Kidney (tissue), 14 donors: ENCODE measurements around the gene MAP7. TPM values are rescaled to one million over a fixed set of nuclear protein-coding genes. Genes with fewer than 3 reads are reported as not detected.

ENCODE experiments used
- DNase-seq, 5 donors: peaks; one replicate each; pipeline ENCODE4 v3.0.0-alpha.2; 2013 to 2020
- FAIRE-seq: peaks from 2 replicates; lab custom pipeline; 2012; peaks lifted over from hg19 to GRCh38; lab: Jason Lieb, UNC
- H3K27ac ChIP-seq, 2 donors: one replicate each; pipeline ENCODE4 v1.7.0; 2013; ENCODE audit warnings: low read depth in 2 of 2, low read length in 2 of 2, inconsistent platforms in 1 of 2
- H3K27me3 ChIP-seq: one replicate; pipeline ENCODE4 v1.7.1; 2013; ENCODE audit warnings: low read length, inconsistent platforms; ENCODE audit not compliant: control insufficient read depth, insufficient read depth
- H3K36me3 ChIP-seq, 3 donors: one replicate each; pipeline versions ENCODE4 v1.7.0 to v1.7.1; 2013; ENCODE audit warnings: low read length in 3 of 3, control low read depth in 1 of 3, inconsistent platforms in 1 of 3; ENCODE audit not compliant: insufficient read depth in 3 of 3, control insufficient read depth in 2 of 3
- H3K4me1 ChIP-seq, 3 donors: one replicate each; pipeline versions ENCODE4 v1.7.0 to v1.7.1; 2013; ENCODE audit warnings: low read length in 3 of 3, inconsistent platforms in 1 of 3, low read depth in 1 of 3; ENCODE audit not compliant: control insufficient read depth in 2 of 3, insufficient read depth in 2 of 3
- H3K4me3 ChIP-seq, 3 donors: one replicate each; pipeline versions ENCODE4 v1.7.0 to v1.8.1; 2013; ENCODE audit warnings: low read length in 3 of 3, control low read depth in 1 of 3, inconsistent platforms in 1 of 3
- H3K9ac ChIP-seq, 3 donors: one replicate each; pipeline versions ENCODE4 v1.7.0 to v1.7.1; 2013; ENCODE audit warnings: low read length in 3 of 3, control low read depth in 1 of 3, inconsistent platforms in 1 of 3
- H3K9me3 ChIP-seq, 3 donors: one replicate each; pipeline versions ENCODE4 v1.7.0 to v1.7.1; 2013; ENCODE audit warnings: low read length in 3 of 3, control low read depth in 1 of 3, inconsistent platforms in 1 of 3; ENCODE audit not compliant: control insufficient read depth in 2 of 3, insufficient read depth in 1 of 3
- CTCF ChIP-seq: IDR thresholded peaks from 3 replicates; pipeline ENCODE4 v1.5.1; 2012; ENCODE audit warnings: mild to moderate bottlenecking, moderate library complexity, borderline replicate concordance; ENCODE audit not compliant: insufficient read depth; ENCODE audit errors: extremely low read depth
- intact Hi-C: fragments of 100-400 bp; cut with DNase I; formaldehyde crosslinking; loops from one replicate; pipeline ENCODE4 v1.11.1; 2022
- polyA plus RNA-seq: library from polyadenylated mRNA; stranded (reverse); fragments of 350-450 nt; fragmentation: Illumina TruSeq; extraction: RNeasy Lipid Tissue Mini Kit (QIAGEN cat#74804); gene quantifications from one replicate; pipeline ENCODE4 v1.2.3, GENCODE V29; 2014; ENCODE audit warnings: low read depth, low replicate concordance; ENCODE audit not compliant: insufficient read depth
- total RNA-seq: library from RNA; stranded (reverse); fragmentation: NEBNext Ultra II Directional; extraction: Animal tissue kit (Norgen Biotek cat#: 25700); gene quantifications from one replicate; pipeline ENCODE4 v1.2.1, GENCODE V29; 2021
- donor health status: control.
- donor health status: control.
- donor health status: control.
- donor health status: control.
- donor health status: control.
- donor health status: DM: yes; HTN: yes; CAD: no.
- donor health status: Normal renal cell carcinoma (clear cell type).

MAP7 gene
- total and polyA plus RNA-seq, 2 donors from 2014 or later: 16.0 to 40.0 TPM

- Histone ChIP-seq H3K27ac (no peak overlapping the region), H3K9me3 (no peaks in the 10 kb centered on the region), H3K4me3 (no peak overlapping the region), H3K27me3 (peaks cover 7% of the 10 kb centered on the region), H3K9ac (no peak overlapping the region), H3K4me1 (peaks cover 0 to 13% (median 7%) of the 10 kb centered on the region in 3 donors), H3K36me3 (no peaks in the 10 kb centered on the region)
- FAIRE-seq (no peak), DNase-seq (peak in 2 of 5 donors; percentile 41 to 72)
- intact Hi-C loops: no loop called here
- peak; percentile 78 for TF ChIP-seq CTCF
Observed at GRCh38 chr6:136547336-136547735, 2.9 kb downstream of the MAP7 start.

GRCh38 chr6:136546331-136546730 lies 3.9 kb downstream of the MAP7 start:
- no peak for TF ChIP-seq CTCF
- peaks cover 7% of the 10 kb centered on the region for H3K27me3 ChIP-seq
- FAIRE-seq (no peak), DNase-seq (peak in 1 of 5 donors; percentile 14)
- no peak overlapping the region for H3K4me3 ChIP-seq
- no peak overlapping the region for H3K27ac ChIP-seq
- no peaks in the 10 kb centered on the region for H3K9me3 ChIP-seq
- no peaks in the 10 kb centered on the region for H3K36me3 ChIP-seq
- no peak overlapping the region for H3K9ac ChIP-seq
- peaks cover 0 to 10% (median 7%) of the 10 kb centered on the region in 3 donors for H3K4me1 ChIP-seq
- intact Hi-C loops: no loop called here

GRCh38 chr6:136544326-136544725 lies 5.9 kb downstream of the MAP7 start:
- H3K27ac ChIP-seq: no peak overlapping the region
- H3K27me3 ChIP-seq: peaks cover 7% of the 10 kb centered on the region
- intact Hi-C loops: no loop called here
- no peak overlapping the region for H3K4me3 ChIP-seq
- DNase-seq (no peak), FAIRE-seq (no peak)
- no peak overlapping the region for H3K9ac ChIP-seq
- no peak for TF ChIP-seq CTCF
- H3K9me3 ChIP-seq: no peaks in the 10 kb centered on the region
- H3K4me1 ChIP-seq: peaks cover 0 to 21% (median 14%) of the 10 kb centered on the region in 3 donors
- no peaks in the 10 kb centered on the region for H3K36me3 ChIP-seq

GRCh38 chr6:136541395-136541794 lies 8.8 kb downstream of the MAP7 start:
- TF ChIP-seq CTCF: no peak
- no peaks in the 10 kb centered on the region for H3K9me3 ChIP-seq
- no peak overlapping the region for H3K4me3 ChIP-seq
- no peaks in the 10 kb centered on the region for H3K27me3 ChIP-seq
- no peak overlapping the region for H3K27ac ChIP-seq
- DNase-seq: no peak
- peaks cover 0 to 13% (median 8%) of the 10 kb centered on the region in 3 donors for H3K4me1 ChIP-seq
- no peak for FAIRE-seq
- no peak overlapping the region for H3K9ac ChIP-seq
- H3K36me3 ChIP-seq: no peaks in the 10 kb centered on the region
- intact Hi-C loops: no loop called here
